Esophagus muscularis mucosa (tissue), 4 donors: ENCODE measurements around the gene PMFBP1. TPM values are rescaled to one million over a fixed set of nuclear protein-coding genes. Genes with fewer than 3 reads are reported as not detected.

ENCODE experiments used
- DNase-seq: peaks from one replicate; pipeline ENCODE4 v3.0.0-alpha.2; 2017; ENCODE audit errors: extremely low spot score
- H3K27ac ChIP-seq, 4 donors: fragments of 200-600 bp; sonication (generic); replicated peaks in 1 of 4; 1 replicate in 3 of 4; 2 replicates in 1 of 4; pipeline ENCODE4 v1.5.1; 2016 to 2019; ENCODE audit warnings: mild to moderate bottlenecking in 1 of 4
- H3K27me3 ChIP-seq, 4 donors: fragments of 200-600 bp; sonication (generic); one replicate each; pipeline versions ENCODE4 v1.5.1 to v1.6.0; 2016 to 2019
- H3K36me3 ChIP-seq, 4 donors: fragments of 200-600 bp; sonication (generic); one replicate each; pipeline ENCODE4 v1.5.1; 2016 to 2019
- H3K4me1 ChIP-seq, 4 donors: fragments of 200-600 bp; sonication (generic); one replicate each; pipeline ENCODE4 v1.5.1; 2016 to 2019
- H3K4me3 ChIP-seq, 4 donors: fragments of 200-600 bp; sonication (generic); 1 replicate in 2 of 4; 2 replicates in 2 of 4; pipeline ENCODE4 v1.5.1; 2016 to 2019; ENCODE audit warnings: mild to moderate bottlenecking in 4 of 4, moderate library complexity in 1 of 4
- H3K9me3 ChIP-seq, 4 donors: fragments of 200-600 bp; sonication (generic); 1 replicate in 3 of 4; 2 replicates in 1 of 4; pipeline ENCODE4 v1.5.1; 2016 to 2019
- CTCF ChIP-seq, 3 experiments: fragments of 200-600 bp in 2 of 3; fragments of 450-650 bp in 1 of 3; sonication (generic) in 2 of 3; IDR thresholded peaks; one replicate each; pipeline ENCODE4 v1.5.1; 2017 to 2019; ENCODE audit warnings: antibody characterized with exemption in 3 of 3, mild to moderate bottlenecking in 2 of 3, moderate library complexity in 1 of 3
- EP300 ChIP-seq: sonication (generic); formaldehyde crosslinking; IDR thresholded peaks from one replicate; pipeline ENCODE4 v1.6.1; 2017; ENCODE audit warnings: antibody characterized with exemption
- POLR2A ChIP-seq: fragments of 450-650 bp; IDR thresholded peaks from one replicate; pipeline ENCODE4 v1.6.1; 2017; ENCODE audit warnings: antibody characterized with exemption, moderate library complexity, mild to moderate bottlenecking, low read depth
- POLR2AphosphoS5 ChIP-seq, 2 donors: sonication (generic); formaldehyde crosslinking; IDR thresholded peaks; one replicate each; pipeline ENCODE4 v1.6.1; 2017; ENCODE audit warnings: antibody characterized with exemption in 2 of 2
- WGBS: methylation state at CpG from one replicate; pipeline ENCODE4 v1.1.5; 2018; 5-methylcytosine and 5-hydroxymethylcytosine counted together
- intact Hi-C: fragments of 100-400 bp; cut with DNase I; formaldehyde crosslinking; loops from one replicate; pipeline ENCODE4 v1.15.1; 2023
- total RNA-seq, 4 donors: library from RNA; depleted of rRNA; stranded (reverse); fragments of >200 nt; gene quantifications; one replicate each; pipeline versions ENCODE4 v1.1.0 to v1.2.1, GENCODE V29; 2016

Gene PMFBP1
- total RNA-seq, 4 donors from 2014 or later, result 0.50 TPM; not detected in 3

- H3K36me3 ChIP-seq, result peaks cover 30 to 48% (median 45%) of the 10 kb centered on the region in 4 donors
Observed at GRCh38 chr16:72093448-72094265, 78.3 kb downstream of the PMFBP1 start, which contains the start of the genes DHX38 and TXNL4B. Gene DHX38 (plus strand): TSS chr16:72093847. CDS start chr16:72096158, 2,311 bp downstream. Gene TXNL4B (minus strand): TSS chr16:72093620. CDS start chr16:72090749, 2,871 bp downstream.

GRCh38 chr16:72092832-72093447 lies 79.0 kb downstream of the PMFBP1 start:
- TF ChIP-seq POLR2AphosphoS5 (IDR thresholded peaks at IDR 0.05), result no peak
- TF ChIP-seq CTCF (IDR thresholded peaks at IDR 0.05), result no peak
- TF ChIP-seq POLR2A, result no peak
- TF ChIP-seq EP300, result no peak
- WGBS, result under 1% methylated on average over 17 of the region's 22 CpGs
- H3K36me3 ChIP-seq, result peaks cover 28 to 48% (median 45%) of the 10 kb centered on the region in 4 donors

More at GRCh38 chr16:72093448-72094265, 78.3 kb downstream of the PMFBP1 start, which contains the start of the genes DHX38 and TXNL4B:
- DNase-seq, result peak; percentile 98
- Histone ChIP-seq H3K4me3 (peak within 1 kb of the TSS; percentile 85 to 96 (median 89)), H3K27ac (peak within 1 kb of the TSS; percentile 91 to 95 (median 92)), H3K27me3 (no peaks in the 10 kb centered on the region), H3K4me1 (peaks cover 30 to 45% (median 38%) of the 10 kb centered on the region in 4 donors), H3K9me3 (no peaks in the 10 kb centered on the region)
- intact Hi-C loops, result loop anchor here (5.0 to 10.0 kb wide), 2 partner anchors 81 to 961 kb away; no protein-coding TSS in a partner anchor
- 1% methylated on average over 26 of the region's 43 CpGs for WGBS
- TF ChIP-seq POLR2A (peak; percentile 61), POLR2AphosphoS5 (IDR thresholded peaks at IDR 0.05) (peak; percentile 93 to 94), CTCF (IDR thresholded peaks at IDR 0.05) (no peak), EP300 (no peak)

GRCh38 chr16:72091217-72091616 lies 80.7 kb downstream of the PMFBP1 start:
- Histone ChIP-seq H3K36me3 (peaks cover 17 to 48% (median 44%) of the 10 kb centered on the region in 4 donors), H3K4me1 (peaks cover 30 to 44% (median 38%) of the 10 kb centered on the region in 4 donors), H3K27me3 (no peaks in the 10 kb centered on the region), H3K9me3 (no peaks in the 10 kb centered on the region), H3K27ac (no peak overlapping the region), H3K4me3 (no peak overlapping the region)
- intact Hi-C loops, result loop anchor here (5.0 to 10.0 kb wide), 2 partner anchors 79 to 964 kb away; no protein-coding TSS in a partner anchor
- no peak for TF ChIP-seq CTCF (IDR thresholded peaks at IDR 0.05)
- TF ChIP-seq POLR2A, result no peak
- no peak for DNase-seq
- WGBS, result 77% methylated on average over 3 of the region's 3 CpGs

More at GRCh38 chr16:72092832-72093447, 79.0 kb downstream of the PMFBP1 start:
- Histone ChIP-seq H3K4me1 (peaks cover 30 to 45% (median 38%) of the 10 kb centered on the region in 4 donors), H3K27ac (peak overlapping the region; percentile 91 to 95 (median 92)), H3K9me3 (no peaks in the 10 kb centered on the region), H3K27me3 (no peaks in the 10 kb centered on the region), H3K4me3 (peak overlapping the region; percentile 85 to 96 (median 89))
- no peak for DNase-seq
- intact Hi-C loops, result loop anchor here (5.0 to 10.0 kb wide), 2 partner anchors 81 to 962 kb away; no protein-coding TSS in a partner anchor

- Histone ChIP-seq H3K27me3 (no peaks in the 10 kb centered on the region), H3K27ac (no peak overlapping the region), H3K36me3 (peaks cover 27 to 61% (median 58%) of the 10 kb centered on the region in 4 donors), H3K4me1 (no peaks in the 10 kb centered on the region), H3K9me3 (peaks cover 0 to 7% (median 4%) of the 10 kb centered on the region in 4 donors), H3K4me3 (no peak overlapping the region)
- WGBS, result 100% methylated on average over 2 of the region's 2 CpGs
- intact Hi-C loops, result no loop called here
- DNase-seq, result no peak
- TF ChIP-seq CTCF (IDR thresholded peaks at IDR 0.05), result no peak
- TF ChIP-seq POLR2AphosphoS5 (IDR thresholded peaks at IDR 0.05), result no peak
- TF ChIP-seq POLR2A, result no peak
- no peak for TF ChIP-seq EP300
Observed at GRCh38 chr16:72085002-72085401, 87.0 kb downstream of the PMFBP1 start.
